HFFc6 (cell line): ENCODE results near the gene UBE2D2. TPM values are rescaled to one million over a fixed set of nuclear protein-coding genes. Genes with fewer than 3 reads are reported as not detected.

ENCODE experiments used
- DNase-seq: peaks from one replicate; pipeline ENCODE4 v3.0.0-alpha.2; 2018
- H3K27ac Mint-ChIP-seq: 2 replicates; pipeline ENCODE4 v1.8.0; 2020; ENCODE audit warnings: mild to moderate bottlenecking, mixed read lengths
- H3K27me3 Mint-ChIP-seq: 2 replicates; pipeline ENCODE4 v1.8.0; 2021; ENCODE audit warnings: mild to moderate bottlenecking, moderate library complexity, mixed read lengths; ENCODE audit not compliant: insufficient read depth
- H3K36me3 Mint-ChIP-seq: 2 replicates; pipeline ENCODE4 v1.8.0; 2021; ENCODE audit warnings: low read depth, mixed read lengths
- H3K4me1 Mint-ChIP-seq: 2 replicates; pipeline ENCODE4 v1.8.0; 2020; ENCODE audit warnings: low read depth, mixed read lengths
- H3K4me3 Mint-ChIP-seq: 2 replicates; pipeline ENCODE4 v1.8.0; 2020; ENCODE audit warnings: mild to moderate bottlenecking, moderate library complexity, mixed read lengths
- H3K9me3 Mint-ChIP-seq: 2 replicates; pipeline ENCODE4 v1.8.0; 2020; ENCODE audit warnings: mild to moderate bottlenecking, mixed read lengths
- CTCF ChIP-seq: fragments of 200-600 bp; sonication (generic); IDR thresholded peaks from 2 replicates; pipeline ENCODE4 v1.5.0; 2021; ENCODE audit warnings: antibody characterized with exemption, mild to moderate bottlenecking
- total RNA-seq, 6 experiments: library from RNA; stranded (reverse); fragmentation: NEBNext Ultra II Directional; extraction: Animal tissue kit (Norgen Biotek cat#: 25700); gene quantifications; 2 replicates in 1 of 6; 3 replicates in 5 of 6; pipeline ENCODE4 v1.2.3, GENCODE V29; 2021

Gene UBE2D2
- total RNA-seq, 6 experiments from 2014 or later, result 113 to 144 (median 123) TPM

GRCh38 chr5:139633295-139634027 is 72.3 kb downstream of the UBE2D2 start:
- H3K4me1 Mint-ChIP-seq, result peaks cover 43% of the 10 kb centered on the region
- DNase-seq, result peak; percentile 60
- H3K27me3 Mint-ChIP-seq, result peaks cover 5% of the 10 kb centered on the region
- peak overlapping the region; percentile 28 for H3K27ac Mint-ChIP-seq
- H3K4me3 Mint-ChIP-seq, result no peak overlapping the region
- no peaks in the 10 kb centered on the region; the same call in 1 of the 2 replicates for H3K36me3 Mint-ChIP-seq
- TF ChIP-seq CTCF, result peak; percentile 98
- no peaks in the 10 kb centered on the region for H3K9me3 Mint-ChIP-seq

GRCh38 chr5:139634028-139634325 is 72.8 kb downstream of the UBE2D2 start:
- Mint-ChIP-seq H3K27ac (no peak overlapping the region), H3K4me1 (peaks cover 48% of the 10 kb centered on the region), H3K27me3 (peaks cover 5% of the 10 kb centered on the region), H3K9me3 (no peaks in the 10 kb centered on the region), H3K4me3 (no peak overlapping the region), H3K36me3 (no peaks in the 10 kb centered on the region; the same call in 1 of the 2 replicates)
- no peak for DNase-seq
- TF ChIP-seq CTCF, result no peak

GRCh38 chr5:139634541-139634940 is 73.4 kb downstream of the UBE2D2 start:
- no peaks in the 10 kb centered on the region; the same call in 1 of the 2 replicates for H3K36me3 Mint-ChIP-seq
- no peaks in the 10 kb centered on the region for H3K9me3 Mint-ChIP-seq
- H3K27me3 Mint-ChIP-seq, result peaks cover 5% of the 10 kb centered on the region
- no peak for TF ChIP-seq CTCF
- H3K4me1 Mint-ChIP-seq, result peaks cover 51% of the 10 kb centered on the region
- H3K4me3 Mint-ChIP-seq, result no peak overlapping the region; the same call in 1 of the 2 replicates
- DNase-seq, result no peak
- H3K27ac Mint-ChIP-seq, result peak overlapping the region; percentile 97

GRCh38 chr5:139635191-139635590 is 74.1 kb downstream of the UBE2D2 start:
- H3K4me3 Mint-ChIP-seq, result no peak overlapping the region
- peak overlapping the region; percentile 97 for H3K27ac Mint-ChIP-seq
- H3K4me1 Mint-ChIP-seq, result peaks cover 57% of the 10 kb centered on the region
- no peak for TF ChIP-seq CTCF
- DNase-seq, result no peak
- no peaks in the 10 kb centered on the region for H3K9me3 Mint-ChIP-seq
- no peaks in the 10 kb centered on the region for H3K36me3 Mint-ChIP-seq
- peaks cover 5% of the 10 kb centered on the region for H3K27me3 Mint-ChIP-seq

GRCh38 chr5:139635606-139636206 is 74.6 kb downstream of the UBE2D2 start:
- Mint-ChIP-seq H3K4me1 (peaks cover 57% of the 10 kb centered on the region), H3K27me3 (peaks cover 5% of the 10 kb centered on the region), H3K27ac (peak overlapping the region; percentile 97), H3K4me3 (peak overlapping the region; percentile 34; the same call in 1 of the 2 replicates), H3K9me3 (no peaks in the 10 kb centered on the region), H3K36me3 (no peaks in the 10 kb centered on the region)
- peak; percentile 78 for TF ChIP-seq CTCF
- DNase-seq, result peak; percentile 85
